Uterus (tissue), 4 donors: ENCODE data around the gene DDX51. TPM values are rescaled to one million over a fixed set of nuclear protein-coding genes. Genes with fewer than 3 reads are reported as not detected.

Experiments used
- DNase-seq, 2 donors: peaks; one replicate each; pipeline ENCODE4 v3.0.0-alpha.2; 2019 to 2020
- H3K27ac ChIP-seq, 2 donors: fragments of 200-600 bp; sonication (generic); 1 replicate in 1 of 2; 2 replicates in 1 of 2; pipeline ENCODE4 v1.5.1; 2016 to 2018
- H3K27me3 ChIP-seq, 2 donors: fragments of 200-600 bp; sonication (generic); one replicate each; pipeline ENCODE4 v1.5.1; 2018 to 2019; ENCODE audit warnings: control low read depth in 1 of 2
- H3K36me3 ChIP-seq, 2 donors: fragments of 200-600 bp; sonication (generic); one replicate each; pipeline ENCODE4 v1.5.1; 2019; ENCODE audit warnings: control low read depth in 1 of 2
- H3K4me1 ChIP-seq, 2 donors: fragments of 200-600 bp; sonication (generic); one replicate each; pipeline ENCODE4 v1.5.1; 2018 to 2019; ENCODE audit warnings: control low read depth in 1 of 2
- H3K4me3 ChIP-seq, 2 donors: fragments of 200-600 bp; sonication (generic); 1 replicate in 1 of 2; 2 replicates in 1 of 2; pipeline ENCODE4 v1.5.1; 2018 to 2019; ENCODE audit warnings: mild to moderate bottlenecking in 1 of 2
- H3K9me3 ChIP-seq, 2 donors: fragments of 200-600 bp; sonication (generic); one replicate each; pipeline ENCODE4 v1.5.1; 2019; ENCODE audit warnings: control low read depth in 1 of 2
- POLR2A ChIP-seq, 2 donors: fragments of 450-650 bp; IDR thresholded peaks; one replicate each; pipeline ENCODE4 v1.6.1; 2016; ENCODE audit warnings: antibody characterized with exemption in 2 of 2, mild to moderate bottlenecking in 1 of 2, moderate library complexity in 1 of 2
- intact Hi-C: fragments of 100-400 bp; cut with DNase I; formaldehyde crosslinking; loops from one replicate; pipeline ENCODE4 v1.15.1; 2023; ENCODE audit warnings: low total_unique reads
- total RNA-seq, 4 donors: library from RNA; depleted of rRNA in 3 of 4; stranded (reverse); fragments of >200 nt in 3 of 4; gene quantifications; one replicate each; pipeline versions ENCODE4 v1.1.0 to v1.2.4, GENCODE V29; 2014 to 2023
- TF ChIP-seq, protein P1 (sequence below), 4 experiments: fragments of 200-600 bp in 2 of 4; fragments of 450-650 bp in 2 of 4; sonication (generic) in 2 of 4; IDR thresholded peaks; one replicate each; pipeline ENCODE4 v1.5.1; 2016 to 2019; ENCODE audit warnings: antibody characterized with exemption in 4 of 4, mild to moderate bottlenecking in 2 of 4, moderate library complexity in 1 of 4
- donor health status: DM: yes; HTN: yes; CAD: no.

Gene DDX51
- total RNA-seq = 10 to 100 TPM in 3 of 4 donors, 1 to 10 TPM in 1; 7.9 to 53.3 (median 16.6) TPM

DNA sequence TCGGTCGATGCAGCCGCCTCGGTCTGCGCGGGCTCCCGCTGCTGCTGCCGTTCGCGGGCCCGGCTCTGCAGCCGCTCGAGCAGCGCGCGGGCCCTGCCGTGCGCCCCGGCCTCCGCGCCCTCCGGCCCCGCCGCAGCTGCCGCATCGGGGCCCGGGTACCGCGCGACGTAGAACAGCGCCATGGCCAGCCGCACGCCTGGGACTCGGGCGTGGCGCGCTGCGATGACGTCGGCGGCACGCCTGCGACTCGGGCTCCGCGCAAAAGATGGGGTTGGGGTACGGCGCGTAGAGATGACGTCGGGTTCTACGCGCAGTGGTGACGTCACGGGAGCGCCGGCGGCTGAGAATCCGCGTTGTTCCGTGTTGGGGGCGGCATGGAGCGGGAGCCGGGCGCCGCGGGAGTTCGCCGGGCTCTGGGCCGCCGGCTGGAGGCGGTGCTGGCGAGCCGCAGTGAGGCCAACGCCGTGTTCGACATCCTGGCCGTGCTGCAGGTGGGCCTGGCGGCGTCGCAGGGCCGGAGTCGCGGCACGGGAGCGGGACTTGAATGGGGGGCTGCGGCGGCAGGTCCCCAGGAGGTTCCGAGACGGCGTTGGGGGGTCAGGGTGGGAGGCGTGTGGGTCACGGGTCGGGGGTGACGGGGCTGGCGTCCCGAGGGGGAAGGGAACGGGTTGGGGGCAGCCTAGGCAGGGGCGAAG is at the start of gene DDX51, which contains the start of gene NOC4L:
Gene DDX51, minus strand, starts transcription at position 205 of the 695 bp plus-strand sequence. Its CDS starts 23 bp downstream, at position 182.
Gene NOC4L, plus strand, starts transcription at position 343 of the 695 bp plus-strand sequence. Its CDS starts 32 bp downstream, at position 375.
- Histone ChIP-seq H3K36me3 (no peaks in the 10 kb centered on the region), H3K27me3 (no peaks in the 10 kb centered on the region), H3K4me3 (peak within 1 kb of the TSS; percentile 45 to 90), H3K9me3 (no peaks in the 10 kb centered on the region), H3K27ac (peak within 1 kb of the TSS; percentile 71 to 95), H3K4me1 (peaks cover 0 to 20% of the 10 kb centered on the region in 2 donors)
- TF ChIP-seq, protein P1, sequence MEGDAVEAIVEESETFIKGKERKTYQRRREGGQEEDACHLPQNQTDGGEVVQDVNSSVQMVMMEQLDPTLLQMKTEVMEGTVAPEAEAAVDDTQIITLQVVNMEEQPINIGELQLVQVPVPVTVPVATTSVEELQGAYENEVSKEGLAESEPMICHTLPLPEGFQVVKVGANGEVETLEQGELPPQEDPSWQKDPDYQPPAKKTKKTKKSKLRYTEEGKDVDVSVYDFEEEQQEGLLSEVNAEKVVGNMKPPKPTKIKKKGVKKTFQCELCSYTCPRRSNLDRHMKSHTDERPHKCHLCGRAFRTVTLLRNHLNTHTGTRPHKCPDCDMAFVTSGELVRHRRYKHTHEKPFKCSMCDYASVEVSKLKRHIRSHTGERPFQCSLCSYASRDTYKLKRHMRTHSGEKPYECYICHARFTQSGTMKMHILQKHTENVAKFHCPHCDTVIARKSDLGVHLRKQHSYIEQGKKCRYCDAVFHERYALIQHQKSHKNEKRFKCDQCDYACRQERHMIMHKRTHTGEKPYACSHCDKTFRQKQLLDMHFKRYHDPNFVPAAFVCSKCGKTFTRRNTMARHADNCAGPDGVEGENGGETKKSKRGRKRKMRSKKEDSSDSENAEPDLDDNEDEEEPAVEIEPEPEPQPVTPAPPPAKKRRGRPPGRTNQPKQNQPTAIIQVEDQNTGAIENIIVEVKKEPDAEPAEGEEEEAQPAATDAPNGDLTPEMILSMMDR (IDR thresholded peaks at IDR 0.05) = peak in 2 of 4 experiments; percentile 28 to 45
- peak; percentile 61 to 73 for TF ChIP-seq POLR2A (IDR thresholded peaks at IDR 0.05)
- intact Hi-C loops = no loop called here
- peak; percentile 92 to 95 for DNase-seq

- intact Hi-C loops = no loop called here
- Histone ChIP-seq H3K27me3 (no peaks in the 10 kb centered on the region), H3K27ac (no peak overlapping the region), H3K4me3 (no peak overlapping the region), H3K36me3 (no peaks in the 10 kb centered on the region), H3K4me1 (peaks cover 0 to 15% of the 10 kb centered on the region in 2 donors), H3K9me3 (no peaks in the 10 kb centered on the region)
- TF ChIP-seq, protein P1 (IDR thresholded peaks at IDR 0.05) = no peak
- TF ChIP-seq POLR2A (IDR thresholded peaks at IDR 0.05) = no peak
- DNase-seq = no peak
These were observed 47.8 kb upstream of the DDX51 start for GRCh38 chr12:132191715-132192553.

DNA sequence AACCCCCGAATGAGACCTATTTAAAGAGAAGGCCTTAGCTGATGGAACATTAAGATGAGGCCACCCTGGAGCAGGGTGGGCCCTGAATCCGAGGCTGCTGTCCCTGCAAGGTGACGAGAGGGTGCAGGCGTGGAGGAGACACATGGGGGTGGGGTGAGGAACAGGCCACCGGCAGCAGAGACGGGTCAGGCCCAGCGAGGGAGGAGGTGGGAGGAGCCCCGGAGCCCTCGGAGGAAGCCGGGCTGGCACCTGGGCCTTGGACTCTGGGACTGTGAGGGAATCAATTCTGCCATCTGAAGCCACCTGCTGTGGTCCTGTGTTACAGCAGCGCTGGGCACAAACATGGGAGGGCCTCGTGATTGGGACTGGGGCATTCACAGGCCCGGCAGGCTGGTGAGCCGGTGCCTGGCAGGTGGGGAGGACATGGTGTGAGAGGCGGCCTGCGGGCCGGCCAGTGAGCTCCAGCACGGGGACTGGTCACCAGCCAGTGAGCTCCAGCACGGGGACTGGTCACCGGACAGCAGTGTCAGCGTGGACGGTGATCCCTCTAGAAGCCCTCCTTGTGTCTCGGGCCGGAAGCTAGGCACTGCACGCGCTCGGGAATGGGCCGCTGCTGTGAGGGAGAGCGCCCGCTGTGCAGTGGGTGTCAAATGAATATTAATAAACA is 46.8 kb upstream of the DDX51 start:
- Histone ChIP-seq H3K36me3 (no peaks in the 10 kb centered on the region), H3K9me3 (no peaks in the 10 kb centered on the region), H3K4me1 (peaks cover 0 to 15% of the 10 kb centered on the region in 2 donors), H3K27me3 (no peaks in the 10 kb centered on the region), H3K27ac (no peak overlapping the region), H3K4me3 (no peak overlapping the region)
- DNase-seq = no peak
- no peak for TF ChIP-seq POLR2A (IDR thresholded peaks at IDR 0.05)
- TF ChIP-seq, protein P1 (IDR thresholded peaks at IDR 0.05) = no peak
- intact Hi-C loops = no loop called here

GRCh38 chr12:132190012-132190755 is 46.1 kb upstream of the DDX51 start:
- Histone ChIP-seq H3K4me1 (peaks cover 0 to 15% of the 10 kb centered on the region in 2 donors), H3K27me3 (no peaks in the 10 kb centered on the region), H3K36me3 (no peaks in the 10 kb centered on the region), H3K9me3 (no peaks in the 10 kb centered on the region), H3K4me3 (peak overlapping the region; percentile 44 to 46), H3K27ac (peak overlapping the region; percentile 54 to 67)
- TF ChIP-seq POLR2A (IDR thresholded peaks at IDR 0.05) = no peak
- TF ChIP-seq, protein P1 (IDR thresholded peaks at IDR 0.05) = no peak
- DNase-seq = no peak
- intact Hi-C loops = no loop called here
